Activated CD8-positive, alpha-beta memory T cell treated with anti-CD3 and anti-CD28 coated beads for 24 hours (primary cell): Measurements from ENCODE around the gene UNC5B.
"Not testable (repeated sequence)": the region's sequence is repeated elsewhere in the genome, so short reads cannot be mapped to it uniquely, and the experiment has no call there.

ENCODE experiments used
- DNase-seq: peaks from one replicate; pipeline ENCODE4 v3.0.0-alpha.2; 2020

Gene UNC5B

DNA sequence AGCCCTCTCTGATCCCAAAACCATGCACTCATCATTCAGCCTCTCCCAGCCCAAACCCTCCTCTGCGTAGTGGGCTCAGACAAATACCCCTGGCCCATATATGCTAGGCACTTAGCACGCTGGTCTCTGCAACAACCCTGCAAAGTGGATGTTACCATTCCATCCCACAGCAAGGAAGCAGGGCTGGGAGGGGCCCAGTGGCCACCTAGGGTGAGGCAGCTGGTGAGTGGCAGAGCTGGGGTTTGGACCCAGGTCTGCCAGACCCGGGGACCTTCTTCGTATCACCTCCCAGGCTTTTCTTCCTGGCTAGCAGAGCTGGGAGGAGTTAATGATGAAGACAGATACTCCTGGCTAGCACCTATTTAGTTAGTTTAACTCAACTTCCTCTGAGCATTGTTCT lies 73.6 kb downstream of the UNC5B start:
- DNase-seq = no peak

DNA sequence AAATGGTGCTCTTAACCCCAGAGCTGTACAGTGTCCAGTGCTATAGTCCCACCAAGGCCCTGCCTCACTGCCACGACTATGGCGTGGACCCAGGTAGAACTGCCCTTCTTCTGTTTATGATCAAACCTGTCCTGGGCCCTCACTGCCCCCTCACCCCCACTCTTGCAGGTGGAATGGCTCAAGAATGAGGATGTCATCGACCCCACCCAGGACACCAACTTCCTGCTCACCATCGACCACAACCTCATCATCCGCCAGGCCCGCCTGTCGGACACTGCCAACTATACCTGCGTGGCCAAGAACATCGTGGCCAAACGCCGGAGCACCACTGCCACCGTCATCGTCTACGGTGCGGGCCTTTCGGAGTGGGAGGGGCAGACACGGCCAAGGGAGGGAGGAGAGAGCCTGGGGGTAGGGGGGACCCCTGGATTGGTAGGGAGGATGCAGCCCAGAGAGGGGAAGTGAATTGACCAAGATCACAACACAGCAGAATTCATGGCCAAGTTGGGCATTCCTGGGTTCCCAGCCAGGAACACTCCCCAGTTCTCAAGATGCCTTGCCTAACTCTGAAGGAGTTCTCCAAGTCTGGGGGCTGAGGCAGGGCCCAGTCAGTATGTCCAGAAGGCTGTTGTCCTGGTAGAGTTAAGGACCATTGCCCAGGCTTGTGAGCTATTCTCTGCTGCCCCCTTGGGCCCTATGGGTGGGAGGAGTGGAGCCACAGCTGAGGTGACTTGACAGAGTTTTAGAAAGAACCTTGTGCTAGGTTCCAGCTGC lies 74.3 kb downstream of the UNC5B start:
- no peak for DNase-seq

DNA sequence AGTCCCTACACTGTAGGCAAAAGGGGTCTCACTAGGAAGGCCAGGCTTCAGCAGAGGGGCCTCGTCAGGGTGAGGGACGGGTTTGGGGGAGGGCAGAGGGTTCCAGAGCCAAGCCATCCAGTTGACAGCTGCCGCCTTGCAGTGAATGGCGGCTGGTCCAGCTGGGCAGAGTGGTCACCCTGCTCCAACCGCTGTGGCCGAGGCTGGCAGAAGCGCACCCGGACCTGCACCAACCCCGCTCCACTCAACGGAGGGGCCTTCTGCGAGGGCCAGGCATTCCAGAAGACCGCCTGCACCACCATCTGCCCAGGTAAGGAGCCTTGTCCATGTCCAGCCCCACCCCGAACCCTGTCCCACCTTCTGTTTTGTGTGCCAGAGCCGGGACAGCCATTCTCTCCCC lies 75.1 kb downstream of the UNC5B start:
- no peak for DNase-seq

DNA sequence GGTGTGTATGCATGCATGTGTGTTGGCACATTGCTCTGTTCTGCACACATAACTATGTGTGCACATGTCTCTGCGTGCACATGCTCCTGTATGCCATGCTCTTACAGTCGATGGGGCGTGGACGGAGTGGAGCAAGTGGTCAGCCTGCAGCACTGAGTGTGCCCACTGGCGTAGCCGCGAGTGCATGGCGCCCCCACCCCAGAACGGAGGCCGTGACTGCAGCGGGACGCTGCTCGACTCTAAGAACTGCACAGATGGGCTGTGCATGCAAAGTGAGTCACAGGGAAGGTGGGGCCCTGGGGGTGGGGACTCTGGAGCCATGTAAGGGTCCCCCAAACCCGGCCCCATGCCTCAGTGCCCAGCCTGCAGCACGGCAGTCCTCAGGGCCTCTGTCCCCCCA lies 76.1 kb downstream of the UNC5B start:
- DNase-seq = no peak

DNA sequence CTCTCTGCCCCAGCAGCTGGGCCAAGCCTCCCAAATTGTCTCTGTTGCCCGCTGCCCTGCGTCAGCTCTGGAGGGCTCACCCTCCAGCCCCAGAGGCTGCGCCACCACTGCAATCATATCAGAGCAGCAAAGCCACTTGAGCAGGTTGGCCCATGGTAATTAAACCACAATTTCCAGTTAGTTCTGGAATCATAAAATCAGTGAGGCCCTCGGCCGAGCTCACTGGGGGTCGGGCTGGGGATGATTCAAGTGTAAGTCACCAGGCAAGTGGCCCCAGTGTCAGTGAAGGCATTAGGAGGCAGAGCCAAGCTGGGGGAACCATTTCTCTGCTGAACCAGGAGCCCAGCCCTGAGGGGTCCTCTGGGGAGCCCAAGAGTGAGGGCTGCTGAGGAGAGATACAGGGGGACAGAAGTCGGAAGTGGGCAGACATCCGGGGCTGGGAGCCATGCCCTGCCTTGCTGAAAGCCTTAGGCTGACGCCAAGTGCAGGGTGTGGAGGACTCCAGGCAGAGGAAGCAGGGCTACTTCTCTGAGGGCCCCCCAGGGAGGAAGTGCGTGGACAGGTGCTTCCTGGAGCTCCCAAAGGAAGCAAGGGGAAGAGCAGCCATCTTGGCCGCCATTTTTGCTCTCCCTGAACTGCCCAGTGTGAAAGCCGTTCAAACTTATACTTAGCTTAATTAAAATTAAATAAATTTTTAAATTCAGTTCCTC lies 77.2 kb downstream of the UNC5B start:
- no peak for DNase-seq

DNA sequence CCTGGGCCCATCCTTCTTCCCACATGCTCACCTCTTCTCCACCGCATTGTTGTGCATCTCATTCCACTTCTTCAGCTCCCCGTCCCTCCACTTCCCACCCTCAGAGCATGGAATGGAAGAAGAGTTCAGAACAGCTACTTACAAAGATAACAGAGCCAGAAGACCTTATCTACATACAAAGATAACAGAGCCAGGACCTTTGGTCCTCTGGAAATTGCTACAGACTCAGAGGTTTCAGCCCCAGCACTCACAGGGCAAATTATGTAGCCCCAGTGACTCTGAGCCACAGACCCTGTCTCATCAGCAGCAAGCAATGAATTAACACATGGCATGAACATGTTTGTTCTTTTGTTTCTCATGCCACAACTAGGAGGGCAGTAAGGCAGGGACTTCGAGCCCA lies 78.0 kb downstream of the UNC5B start:
- no peak for DNase-seq

DNA sequence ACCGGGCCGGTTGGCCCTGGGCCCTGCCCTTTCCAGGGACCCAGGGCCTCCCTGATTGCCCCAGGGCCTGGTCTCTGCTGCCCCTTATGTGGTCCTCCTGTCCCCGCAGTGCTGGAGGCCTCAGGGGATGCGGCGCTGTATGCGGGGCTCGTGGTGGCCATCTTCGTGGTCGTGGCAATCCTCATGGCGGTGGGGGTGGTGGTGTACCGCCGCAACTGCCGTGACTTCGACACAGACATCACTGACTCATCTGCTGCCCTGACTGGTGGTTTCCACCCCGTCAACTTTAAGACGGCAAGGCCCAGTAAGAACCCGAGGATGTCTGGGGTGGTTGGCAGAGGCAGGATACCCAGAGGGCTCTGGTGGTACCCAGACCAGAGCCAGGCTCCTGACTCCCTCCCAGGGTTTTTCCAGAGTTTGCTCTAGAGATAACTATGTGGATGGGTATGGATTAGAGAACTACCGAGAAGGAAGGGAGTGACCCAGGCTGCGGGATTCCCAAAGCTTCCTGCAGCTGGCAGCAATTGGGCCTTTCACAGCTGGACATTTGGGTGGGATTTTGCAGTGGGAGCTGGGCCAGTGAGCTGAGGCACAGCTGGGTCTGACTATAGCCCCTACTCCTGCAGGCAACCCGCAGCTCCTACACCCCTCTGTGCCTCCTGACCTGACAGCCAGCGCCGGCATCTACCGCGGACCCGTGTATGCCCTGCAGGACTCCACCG lies 78.6 kb downstream of the UNC5B start:
- no peak for DNase-seq

DNA sequence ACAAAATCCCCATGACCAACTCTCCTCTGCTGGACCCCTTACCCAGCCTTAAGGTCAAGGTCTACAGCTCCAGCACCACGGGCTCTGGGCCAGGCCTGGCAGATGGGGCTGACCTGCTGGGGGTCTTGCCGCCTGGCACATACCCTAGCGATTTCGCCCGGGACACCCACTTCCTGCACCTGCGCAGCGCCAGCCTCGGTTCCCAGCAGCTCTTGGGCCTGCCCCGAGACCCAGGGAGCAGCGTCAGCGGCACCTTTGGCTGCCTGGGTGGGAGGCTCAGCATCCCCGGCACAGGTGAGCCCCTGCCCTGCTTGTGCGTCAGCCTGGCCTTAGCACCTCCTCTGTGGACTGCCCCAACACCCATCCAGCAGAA lies 79.1 kb downstream of the UNC5B start:
- no peak for DNase-seq

DNA sequence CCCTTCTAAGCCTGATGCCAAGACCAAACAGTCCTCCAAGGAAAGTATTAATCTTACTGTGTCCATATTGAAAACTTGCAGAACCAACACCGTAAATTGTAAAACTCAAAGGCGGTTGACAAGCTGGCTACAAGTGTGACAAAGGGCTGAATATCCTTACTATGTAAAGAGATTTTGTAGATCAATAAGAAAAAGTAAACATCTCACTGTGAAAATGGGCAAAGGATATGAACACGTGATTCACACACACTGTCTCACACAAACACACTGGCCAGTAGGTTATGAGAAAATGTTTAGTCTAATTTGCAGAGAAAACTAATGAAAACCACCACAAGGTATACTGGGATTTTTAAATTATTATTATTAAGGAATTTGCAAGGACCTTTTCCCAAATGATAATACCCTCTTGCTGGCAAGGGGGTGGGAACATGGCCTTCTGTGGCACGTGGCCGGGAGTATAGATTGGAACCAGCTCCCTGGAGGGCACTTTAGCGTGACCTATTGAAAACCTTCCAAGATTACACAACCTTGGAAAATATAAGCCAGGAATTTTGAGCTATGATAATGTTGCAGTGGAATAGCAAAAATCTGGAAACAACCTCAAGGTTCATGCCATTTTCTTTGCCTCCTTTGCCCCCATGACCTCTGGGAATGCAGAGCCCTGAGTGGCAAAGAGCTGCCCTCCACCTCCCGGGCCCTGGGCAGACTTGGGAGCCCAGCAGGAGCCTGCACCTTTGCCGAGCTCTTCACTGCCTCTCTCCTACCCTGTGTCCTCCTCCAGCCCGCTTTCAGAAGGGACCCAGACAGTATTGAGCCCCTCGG lies 80.5 kb downstream of the UNC5B start:
- no peak for DNase-seq

DNA sequence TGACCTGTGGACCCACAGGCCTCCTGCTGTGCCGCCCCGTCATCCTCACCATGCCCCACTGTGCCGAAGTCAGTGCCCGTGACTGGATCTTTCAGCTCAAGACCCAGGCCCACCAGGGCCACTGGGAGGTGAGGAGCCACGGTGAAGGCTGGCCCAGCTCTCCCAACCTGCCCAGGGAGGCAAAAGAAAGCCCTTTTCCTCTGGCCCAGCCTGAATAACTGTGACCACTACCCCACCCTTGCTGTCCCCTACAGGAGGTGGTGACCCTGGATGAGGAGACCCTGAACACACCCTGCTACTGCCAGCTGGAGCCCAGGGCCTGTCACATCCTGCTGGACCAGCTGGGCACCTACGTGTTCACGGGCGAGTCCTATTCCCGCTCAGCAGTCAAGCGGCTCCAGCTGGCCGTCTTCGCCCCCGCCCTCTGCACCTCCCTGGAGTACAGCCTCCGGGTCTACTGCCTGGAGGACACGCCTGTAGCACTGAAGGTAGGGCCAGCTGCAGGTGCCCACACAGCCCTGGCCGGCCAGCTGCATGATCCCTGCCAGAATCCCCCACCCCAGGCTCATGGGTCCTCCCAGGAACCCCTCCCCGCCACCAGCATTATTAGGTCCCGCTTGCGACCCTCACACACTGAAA lies 81.2 kb downstream of the UNC5B start:
- no peak for DNase-seq

DNA sequence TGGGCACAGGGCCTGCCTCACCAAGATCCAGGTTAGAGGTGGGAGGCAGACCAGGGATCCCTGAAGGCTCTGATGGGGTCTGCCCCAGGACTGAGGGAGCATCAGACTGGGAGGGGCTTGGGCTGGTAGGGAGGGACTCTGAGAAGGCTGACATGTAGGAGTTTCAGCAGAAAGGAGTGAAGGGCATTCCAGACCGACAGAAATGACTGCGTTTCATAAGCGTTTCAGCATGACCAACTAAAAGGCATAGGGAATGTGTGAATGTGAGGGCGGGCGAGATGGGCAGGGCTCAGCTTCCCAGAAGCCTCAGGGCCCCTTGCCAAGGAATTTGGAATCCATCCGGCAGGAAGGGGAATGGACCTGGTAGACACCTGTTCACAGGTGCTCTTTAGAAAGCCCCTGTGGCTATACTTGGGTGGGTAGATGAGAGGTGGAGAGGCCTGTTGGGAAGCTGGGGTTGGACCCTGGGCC lies 81.8 kb downstream of the UNC5B start:
- no peak for DNase-seq

DNA sequence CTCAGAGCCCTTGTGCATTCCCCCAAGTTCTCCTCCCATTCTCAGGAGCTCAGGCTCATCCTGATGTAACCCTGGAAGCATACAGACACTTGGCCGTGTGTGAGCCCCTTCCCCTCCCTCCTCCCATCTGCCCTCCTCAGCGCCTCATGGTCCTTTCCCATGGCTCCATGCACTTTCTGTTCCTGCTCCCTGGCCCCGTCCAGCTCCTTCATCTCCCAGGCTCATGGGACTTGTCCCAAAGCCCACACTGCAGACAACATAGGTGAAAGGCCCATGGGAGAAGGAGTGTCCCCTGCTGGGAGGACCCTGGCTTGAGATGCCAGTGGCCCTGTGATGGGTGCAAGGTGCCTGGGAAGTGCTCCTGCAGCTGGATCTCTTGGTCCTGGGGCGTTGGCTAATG lies 82.5 kb downstream of the UNC5B start:
- DNase-seq = no peak

DNA sequence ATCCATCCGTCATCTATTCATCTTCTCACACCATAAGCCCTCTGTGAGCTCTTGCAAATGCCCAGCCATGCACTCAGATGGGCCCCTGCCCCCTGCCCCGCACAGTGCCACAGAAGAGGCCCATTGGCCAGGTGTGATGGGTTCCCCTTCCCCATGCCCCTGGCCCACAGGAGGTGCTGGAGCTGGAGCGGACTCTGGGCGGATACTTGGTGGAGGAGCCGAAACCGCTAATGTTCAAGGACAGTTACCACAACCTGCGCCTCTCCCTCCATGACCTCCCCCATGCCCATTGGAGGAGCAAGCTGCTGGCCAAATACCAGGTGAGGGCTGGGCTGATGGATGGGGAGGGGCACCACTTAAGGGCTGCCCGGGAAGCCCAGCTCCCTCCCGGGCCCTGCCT lies 83.3 kb downstream of the UNC5B start:
- no peak for DNase-seq

DNA sequence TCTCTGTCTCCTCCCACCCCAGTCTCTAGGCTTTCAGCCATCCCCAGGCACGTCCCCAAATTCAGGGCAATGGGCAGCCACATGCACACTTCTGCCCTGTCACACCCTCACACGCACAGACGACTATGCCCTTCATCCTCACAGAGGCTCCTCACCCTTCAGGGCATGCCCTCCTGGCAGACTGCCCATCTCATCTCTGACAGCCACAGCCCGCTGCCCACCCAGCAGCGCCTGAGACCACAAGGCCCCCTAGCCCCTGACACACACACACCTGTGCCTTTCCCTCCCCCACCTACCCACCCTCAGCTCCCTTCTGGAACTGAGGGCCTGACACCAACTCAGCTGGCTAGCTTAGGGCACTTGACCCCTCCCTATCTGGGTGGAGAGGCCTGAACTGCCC lies 83.7 kb downstream of the UNC5B start:
- DNase-seq = no peak

DNA sequence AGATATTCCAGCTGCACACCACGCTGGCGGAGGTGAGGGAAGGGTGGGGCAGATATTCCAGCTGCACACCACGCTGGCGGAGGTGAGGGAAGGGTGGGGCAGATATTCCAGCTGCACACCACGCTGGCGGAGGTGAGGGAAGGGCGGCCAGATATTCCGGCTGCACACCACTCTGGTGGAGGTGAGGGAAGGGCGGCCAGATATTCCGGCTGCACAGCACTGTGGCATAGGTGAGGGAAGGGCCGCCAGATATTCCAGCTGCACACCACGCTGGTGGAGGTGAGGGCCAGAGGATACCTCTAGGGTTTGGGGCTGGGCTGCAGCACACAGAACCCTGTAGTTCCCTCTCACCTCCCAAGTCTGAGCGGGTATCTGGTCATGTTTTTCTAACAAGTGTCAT lies 84.4 kb downstream of the UNC5B start:
- not testable (repeated sequence) for DNase-seq

DNA sequence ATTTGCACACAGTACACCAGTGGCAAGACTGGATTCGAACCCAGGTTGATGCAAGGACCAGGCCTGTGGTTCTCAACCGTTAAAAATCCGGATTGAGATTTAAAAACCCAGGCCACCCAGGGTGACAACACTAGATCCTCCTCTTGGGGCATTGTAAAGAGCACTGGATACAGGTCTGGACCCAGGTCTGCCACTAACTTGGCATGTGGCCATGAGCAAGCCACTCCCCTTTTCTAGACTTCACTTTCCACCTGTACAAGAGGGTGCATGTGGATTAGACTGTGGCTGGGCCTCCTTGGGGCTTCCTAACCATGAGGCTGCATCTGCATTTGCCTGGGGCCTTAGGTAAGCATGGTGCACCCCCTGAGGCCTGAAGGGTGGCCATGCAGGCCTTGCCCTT lies 85.0 kb downstream of the UNC5B start:
- no peak for DNase-seq

DNA sequence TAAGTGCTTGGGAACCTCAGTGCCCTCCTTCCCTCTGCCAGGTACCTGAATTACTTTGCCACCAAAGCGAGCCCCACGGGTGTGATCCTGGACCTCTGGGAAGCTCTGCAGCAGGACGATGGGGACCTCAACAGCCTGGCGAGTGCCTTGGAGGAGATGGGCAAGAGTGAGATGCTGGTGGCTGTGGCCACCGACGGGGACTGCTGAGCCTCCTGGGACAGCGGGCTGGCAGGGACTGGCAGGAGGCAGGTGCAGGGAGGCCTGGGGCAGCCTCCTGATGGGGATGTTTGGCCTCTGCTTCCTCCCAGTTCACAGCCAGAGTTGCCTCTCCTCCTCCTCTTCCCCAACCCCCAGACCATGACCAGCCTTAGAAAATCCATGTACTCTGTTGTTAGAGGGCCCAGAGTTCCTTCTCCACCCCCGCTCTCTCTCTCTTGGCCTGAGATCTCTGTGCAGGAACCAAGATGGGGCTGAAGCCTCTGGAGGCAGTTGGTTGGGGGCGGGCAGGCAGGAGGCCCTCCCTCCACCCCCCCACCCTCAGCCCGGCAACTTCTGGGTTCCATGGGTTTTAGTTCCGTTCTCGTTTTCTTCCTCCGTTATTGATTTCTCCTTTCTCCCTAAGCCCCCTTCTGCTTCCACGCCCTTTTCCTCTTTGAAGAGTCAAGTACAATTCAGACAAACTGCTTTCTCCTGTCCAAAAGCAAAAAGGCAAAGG lies 86.9 kb downstream of the UNC5B start:
- DNase-seq = no peak

DNA sequence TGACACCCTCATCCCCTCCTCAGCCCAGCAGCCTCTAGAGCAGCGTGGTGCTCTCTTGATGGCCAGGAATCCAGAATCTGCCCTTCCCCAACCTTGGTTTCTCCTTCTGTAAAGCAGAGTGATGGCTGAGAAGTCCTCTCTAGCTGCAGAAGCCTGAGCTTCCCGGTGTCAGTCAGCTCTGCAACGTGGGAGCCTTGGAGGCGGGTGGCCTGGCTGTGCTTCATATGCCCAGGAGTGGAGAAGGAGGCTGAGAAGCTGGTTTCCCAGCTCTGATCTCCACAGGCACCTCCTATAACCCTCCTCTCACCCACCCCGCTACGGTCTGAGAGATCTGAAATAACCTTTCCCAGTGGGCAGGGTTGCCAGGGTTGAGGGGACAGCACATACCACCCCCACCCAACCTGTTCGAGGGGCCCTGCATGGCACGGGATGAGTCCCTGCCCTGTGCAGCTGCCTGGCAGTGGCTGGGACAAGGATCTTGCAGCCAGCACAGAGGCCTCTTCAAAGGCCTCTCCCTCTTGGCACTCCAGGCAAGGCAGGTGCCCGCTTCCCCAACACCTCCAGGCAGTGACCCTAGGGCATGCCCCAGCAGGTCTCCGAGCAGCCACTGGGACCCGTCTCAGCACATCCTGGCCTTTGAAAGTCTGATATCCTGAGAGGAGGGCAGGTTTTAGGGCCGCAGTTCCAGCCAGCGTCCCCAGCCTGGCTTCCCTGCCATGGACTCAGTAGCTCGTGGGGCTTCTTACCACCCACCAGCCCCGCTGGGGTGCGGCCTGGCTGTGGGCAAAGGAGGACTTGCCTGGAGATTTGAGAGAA lies 88.4 kb downstream of the UNC5B start:
- no peak for DNase-seq

DNA sequence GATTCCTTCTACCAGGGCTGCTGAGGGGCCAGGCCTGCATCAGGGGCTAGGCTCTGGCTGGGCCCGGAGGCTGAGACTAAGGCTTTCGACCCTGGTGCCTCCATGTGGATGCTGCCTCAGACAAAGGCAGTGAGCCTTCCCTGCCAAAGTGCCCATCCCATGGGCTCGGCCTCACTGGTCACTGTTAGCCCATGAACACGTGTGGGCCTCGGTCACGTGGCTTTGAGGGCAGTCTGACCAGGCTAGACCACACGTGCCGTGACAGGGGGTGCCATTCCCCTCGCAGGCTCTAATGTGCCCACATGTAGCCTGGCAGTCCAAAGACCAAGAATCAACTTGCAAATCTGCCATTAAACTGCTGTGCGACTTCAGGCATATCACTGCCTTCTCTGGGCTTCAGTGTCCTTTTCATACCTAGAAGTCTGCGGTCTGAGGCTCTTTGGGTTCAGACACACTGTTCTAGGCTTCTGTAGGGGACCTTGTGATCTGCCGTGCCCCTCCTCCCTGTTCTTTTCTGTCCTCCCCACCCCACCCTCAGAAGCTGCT lies 89.1 kb downstream of the UNC5B start:
- DNase-seq = no peak

DNA sequence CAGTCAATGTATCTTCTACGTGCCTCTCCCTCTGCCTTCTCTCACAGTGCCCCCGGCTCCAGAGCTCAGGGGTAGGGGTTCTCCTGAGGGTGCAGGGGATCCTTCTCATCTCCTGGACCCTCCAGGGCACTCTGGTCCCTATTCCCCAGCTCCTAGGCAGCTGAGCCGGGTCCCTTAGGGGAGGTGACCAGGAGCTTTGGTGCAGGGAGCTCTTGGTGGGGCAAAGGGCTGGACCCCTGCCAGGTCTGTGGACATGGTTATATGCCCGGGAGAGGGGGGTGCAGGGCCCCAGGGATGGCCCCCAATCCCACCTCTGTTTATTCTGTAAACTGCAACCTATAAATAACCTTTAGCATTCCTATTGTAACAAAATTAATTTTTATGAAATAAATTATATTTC lies 90.1 kb downstream of the UNC5B start:
- no peak for DNase-seq
